Muscle of leg (tissue), 11 donors: ENCODE measurements around the gene NPHS2. TPM values are rescaled to one million over a fixed set of nuclear protein-coding genes. Genes with fewer than 3 reads are reported as not detected.

Source experiments
- DNase-seq: peaks from one replicate; pipeline ENCODE4 v3.0.0; 2013
- H3K27ac ChIP-seq: one replicate; pipeline ENCODE4 v1.5.1; 2013; ENCODE audit warnings: mild to moderate bottlenecking, low read length, control low read depth
- H3K27me3 ChIP-seq: one replicate; pipeline ENCODE4 v1.6.1; 2013; ENCODE audit warnings: low read length; ENCODE audit not compliant: control insufficient read depth, insufficient read depth
- H3K36me3 ChIP-seq: one replicate; pipeline ENCODE4 v1.6.1; 2013; ENCODE audit warnings: low read length; ENCODE audit not compliant: control insufficient read depth, insufficient read depth
- H3K4me1 ChIP-seq: one replicate; pipeline ENCODE4 v1.6.1; 2013; ENCODE audit warnings: low read length; ENCODE audit not compliant: control insufficient read depth, insufficient read depth
- H3K4me3 ChIP-seq: one replicate; pipeline ENCODE4 v1.5.1; 2013; ENCODE audit warnings: low read length, control low read depth
- H3K9me3 ChIP-seq: replicated peaks from 2 replicates; pipeline ENCODE4 v1.6.1; 2013; ENCODE audit warnings: low read depth, low read length; ENCODE audit not compliant: control insufficient read depth
- WGBS: methylation state at CpG from one replicate; pipeline ENCODE4 v1.1.5; 2013; ENCODE audit warnings: missing lambda C conversion rate; ENCODE audit not compliant: insufficient coverage; 5-methylcytosine and 5-hydroxymethylcytosine counted together
- polyA plus RNA-seq, 8 donors: library from polyadenylated mRNA; unstranded; fragments of 120-200 nt; gene quantifications; one replicate each; pipeline versions ENCODE4 v1.2.1 to v1.2.3, GENCODE V29; 2013; ENCODE audit warnings: inconsistent platforms in 1 of 8, low replicate concordance in 1 of 8; ENCODE audit not compliant: insufficient read length in 8 of 8, insufficient read depth in 1 of 8
- total RNA-seq: library from RNA; stranded (reverse); fragments of 120-200 nt; gene quantifications from one replicate; pipeline ENCODE4 v1.2.4, GENCODE V29; 2013

NPHS2 gene
- total and polyA plus RNA-seq, 9 donors = not detected

DNA sequence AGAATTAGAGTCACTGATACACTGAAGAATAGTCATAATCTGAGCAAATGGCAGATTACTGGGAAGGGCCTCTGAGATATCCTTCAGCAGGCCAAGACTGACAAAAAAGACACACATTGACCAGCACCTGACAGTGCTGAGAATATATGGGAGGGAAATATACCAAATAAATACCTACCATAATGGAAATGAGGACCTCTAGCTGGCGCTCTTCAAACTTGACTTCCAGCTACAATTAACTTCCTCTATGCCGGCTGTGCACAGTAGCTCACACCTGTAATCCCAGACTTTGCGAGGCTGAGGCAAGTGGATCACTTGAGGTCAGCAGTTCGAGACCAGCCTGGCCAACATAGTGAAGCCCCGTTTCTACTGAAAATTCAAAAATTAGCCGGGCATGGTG lies 69.5 kb downstream of the NPHS2 start:
- no peak overlapping the region for H3K4me3 ChIP-seq
- WGBS = 91% methylated on average over 5 of the region's 6 CpGs

More for the DNA sequence above, 69.5 kb downstream of the NPHS2 start:
- H3K4me1 ChIP-seq = no peaks in the 10 kb centered on the region
- H3K27ac ChIP-seq = no peak overlapping the region
- no peaks in the 10 kb centered on the region for H3K36me3 ChIP-seq
- no peaks in the 10 kb centered on the region for H3K9me3 ChIP-seq
- H3K27me3 ChIP-seq = no peaks in the 10 kb centered on the region
- DNase-seq = no peak

Other genes starting within 250 kb of the NPHS2 start
- 0.13 TPM for gene AXDND1, start 210.0 kb downstream of the NPHS2 start, total RNA-seq
- gene AXDND1, start 210.0 kb downstream of the NPHS2 start, polyA plus RNA-seq = under 1 TPM in 5 of 8 donors, not detected in 3; 0.13 to 0.28 (median 0.25) TPM
- under 0.01 TPM for gene TDRD5, start 15.9 kb upstream of the NPHS2 start, total RNA-seq
- under 1 TPM in 2 of 8 donors, not detected in 6; 0.16 to 0.24 TPM for gene TDRD5, start 15.9 kb upstream of the NPHS2 start, polyA plus RNA-seq
- 0.31 TPM for gene FAM163A, start 167.3 kb upstream of the NPHS2 start, total RNA-seq
- gene FAM163A, start 167.3 kb upstream of the NPHS2 start, polyA plus RNA-seq = under 1 TPM; 0.27 to 1.00 (median 0.75) TPM